Psoas muscle (tissue), 8 donors: Measurements from ENCODE around the gene SLC7A8. TPM values are rescaled to one million over a fixed set of nuclear protein-coding genes. Genes with fewer than 3 reads are reported as not detected.

Experiments used
- ATAC-seq, 4 donors: fragments of 200-7000 bp; cut with Tn5 transposase; one replicate each; pipeline ENCODE4 v1.9.1; 2020; ENCODE audit warnings: moderate library complexity in 3 of 4, mild to moderate bottlenecking in 2 of 4
- DNase-seq, 2 donors: peaks; one replicate each; pipeline ENCODE4 v3.0.0-alpha.2; 2020
- H3K27ac ChIP-seq: fragments of 200-600 bp; one replicate; pipeline ENCODE4 v1.8.0; 2022
- H3K27me3 ChIP-seq, 3 donors: fragments of 200-600 bp in 1 of 3; one replicate each; pipeline versions ENCODE4 v1.6.1 to v1.8.0; 2013 to 2022; ENCODE audit warnings: low read length in 2 of 3, mild to moderate bottlenecking in 2 of 3, moderate library complexity in 1 of 3; ENCODE audit not compliant: insufficient read depth in 3 of 3
- H3K36me3 ChIP-seq, 2 donors: fragments of 200-600 bp in 1 of 2; one replicate each; pipeline versions ENCODE4 v1.6.1 to v1.8.0; 2013 to 2022; ENCODE audit warnings: low read depth in 1 of 2, mild to moderate bottlenecking in 1 of 2, moderate library complexity in 1 of 2; ENCODE audit not compliant: insufficient read depth in 1 of 2
- H3K4me1 ChIP-seq: fragments of 200-600 bp; one replicate; pipeline ENCODE4 v1.8.0; 2022
- H3K4me3 ChIP-seq: fragments of 200-600 bp; one replicate; pipeline ENCODE4 v1.8.0; 2022; ENCODE audit warnings: mild to moderate bottlenecking
- H3K9me3 ChIP-seq: fragments of 200-600 bp; one replicate; pipeline ENCODE4 v1.8.0; 2022
- WGBS, 3 donors: extraction: QIAGEN DNeasy Blood & Tissue Kit; methylation state at CpG; one replicate each; pipeline versions ENCODE4 v1.1.6 to v1.1.7; 2013; 5-methylcytosine and 5-hydroxymethylcytosine counted together
- intact Hi-C, 2 donors: fragments of 100-400 bp; cut with DNase I; formaldehyde crosslinking; loops; one replicate each; pipeline versions ENCODE4 v1.11.0 to v1.14.2; 2022
- polyA plus RNA-seq, 3 donors: library from polyadenylated mRNA; stranded (reverse); fragments of 200-250 nt; gene quantifications; one replicate each; pipeline ENCODE4 v1.2.3, GENCODE V29; 2013
- total RNA-seq, 4 donors: library from RNA; stranded (reverse); fragmentation: NEBNext Ultra II Directional in 2 of 4; extraction: Animal tissue kit (Norgen Biotek cat#: 25700) in 2 of 4; gene quantifications; one replicate each; pipeline versions ENCODE4 v1.2.1 to v1.2.4, GENCODE V29; 2021 to 2023
- TF ChIP-seq, protein P1 (sequence below): fragments of 200-600 bp; IDR thresholded peaks from one replicate; pipeline ENCODE4 v1.8.0; 2022; ENCODE audit warnings: antibody characterized with exemption
- donor health status: healthy with polysubstance abuse.
- donor health status: DM: no; HTN: no; CAD: no; lungs with moderate emphysema.
- donor health status: Bipolar disorder and iron deficiency.
- donor health status: healthy.
- donor health status: DM: yes; HTN: yes; CAD: no.
- donor health status: DM: no; HTN: no; CAD: no.
- donor health status: DM: no; HTN: no; CAD: no.
- donor health status: DM: yes; HTN: yes; CAD: no.

Gene SLC7A8
- total and polyA plus RNA-seq, 7 donors, result 7.5 to 72.6 (median 33.2) TPM

DNA sequence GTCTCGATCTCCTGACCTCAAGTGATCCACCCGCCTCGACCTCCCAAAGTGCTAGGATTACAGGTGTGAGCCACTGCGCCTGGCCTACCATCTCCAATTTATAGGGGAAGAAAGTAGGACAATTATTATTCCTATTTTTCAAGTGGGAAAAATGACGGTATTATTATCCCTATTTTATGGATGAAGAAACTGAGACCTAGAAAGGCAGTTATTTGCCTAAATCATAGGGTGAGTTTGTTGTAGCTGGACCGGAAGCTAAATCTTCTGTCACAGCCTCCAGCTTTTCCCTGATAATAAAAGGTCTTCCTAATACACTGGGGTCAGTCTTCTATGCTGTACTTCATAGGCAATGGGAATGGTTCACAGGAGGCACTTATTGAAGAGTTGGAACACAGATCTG lies 13.8 kb downstream of the SLC7A8 start:
- ATAC-seq (no peak), DNase-seq (no peak)
- H3K4me1 ChIP-seq, result peaks cover 18% of the 10 kb centered on the region
- TF ChIP-seq, protein P1, sequence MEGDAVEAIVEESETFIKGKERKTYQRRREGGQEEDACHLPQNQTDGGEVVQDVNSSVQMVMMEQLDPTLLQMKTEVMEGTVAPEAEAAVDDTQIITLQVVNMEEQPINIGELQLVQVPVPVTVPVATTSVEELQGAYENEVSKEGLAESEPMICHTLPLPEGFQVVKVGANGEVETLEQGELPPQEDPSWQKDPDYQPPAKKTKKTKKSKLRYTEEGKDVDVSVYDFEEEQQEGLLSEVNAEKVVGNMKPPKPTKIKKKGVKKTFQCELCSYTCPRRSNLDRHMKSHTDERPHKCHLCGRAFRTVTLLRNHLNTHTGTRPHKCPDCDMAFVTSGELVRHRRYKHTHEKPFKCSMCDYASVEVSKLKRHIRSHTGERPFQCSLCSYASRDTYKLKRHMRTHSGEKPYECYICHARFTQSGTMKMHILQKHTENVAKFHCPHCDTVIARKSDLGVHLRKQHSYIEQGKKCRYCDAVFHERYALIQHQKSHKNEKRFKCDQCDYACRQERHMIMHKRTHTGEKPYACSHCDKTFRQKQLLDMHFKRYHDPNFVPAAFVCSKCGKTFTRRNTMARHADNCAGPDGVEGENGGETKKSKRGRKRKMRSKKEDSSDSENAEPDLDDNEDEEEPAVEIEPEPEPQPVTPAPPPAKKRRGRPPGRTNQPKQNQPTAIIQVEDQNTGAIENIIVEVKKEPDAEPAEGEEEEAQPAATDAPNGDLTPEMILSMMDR, result no peak
- no peak overlapping the region for H3K4me3 ChIP-seq
- no peaks in the 10 kb centered on the region for H3K27me3 ChIP-seq
- intact Hi-C loops, result no loop called here
- H3K36me3 ChIP-seq, result peaks cover 2 to 21% of the 10 kb centered on the region in 2 donors
- 92 to 95% (median 93%) methylated on average over 6 of the region's 6 CpGs for WGBS, 3 donors
- no peaks in the 10 kb centered on the region for H3K9me3 ChIP-seq
- no peak overlapping the region for H3K27ac ChIP-seq

DNA sequence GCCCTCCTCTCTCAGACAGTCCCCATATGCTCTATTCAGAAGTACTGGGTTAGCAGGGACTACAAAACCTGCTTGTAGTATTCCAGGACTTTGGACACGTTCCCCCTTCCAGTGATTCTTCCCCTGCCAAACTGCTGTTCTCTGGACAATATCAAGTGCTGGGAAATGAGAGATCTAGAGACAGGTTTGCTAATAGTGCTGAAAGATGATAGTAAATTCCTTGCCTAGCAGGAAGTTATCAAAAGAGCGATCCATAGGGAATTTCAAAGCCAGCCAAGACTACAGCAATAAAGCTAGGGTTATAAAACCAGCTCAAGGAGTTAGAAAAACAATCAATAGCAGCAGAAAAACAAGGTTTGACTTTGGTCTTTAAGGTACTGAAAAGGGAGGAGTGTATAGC lies 15.2 kb downstream of the SLC7A8 start:
- no peak overlapping the region for H3K27ac ChIP-seq
- peaks cover 2 to 34% of the 10 kb centered on the region in 2 donors for H3K36me3 ChIP-seq
- whole genome bisulfite sequencing, 3 donors, result 16 to 47% (median 36%) methylated on average over 2 of the region's 2 CpGs
- no peak overlapping the region for H3K4me3 ChIP-seq
- DNase-seq, result no peak
- ATAC-seq, result no peak
- TF ChIP-seq, protein P1, result no peak
- intact Hi-C loops, result no loop called here
- H3K4me1 ChIP-seq, result peaks cover 6% of the 10 kb centered on the region
- H3K9me3 ChIP-seq, result no peaks in the 10 kb centered on the region
- no peaks in the 10 kb centered on the region for H3K27me3 ChIP-seq

DNA sequence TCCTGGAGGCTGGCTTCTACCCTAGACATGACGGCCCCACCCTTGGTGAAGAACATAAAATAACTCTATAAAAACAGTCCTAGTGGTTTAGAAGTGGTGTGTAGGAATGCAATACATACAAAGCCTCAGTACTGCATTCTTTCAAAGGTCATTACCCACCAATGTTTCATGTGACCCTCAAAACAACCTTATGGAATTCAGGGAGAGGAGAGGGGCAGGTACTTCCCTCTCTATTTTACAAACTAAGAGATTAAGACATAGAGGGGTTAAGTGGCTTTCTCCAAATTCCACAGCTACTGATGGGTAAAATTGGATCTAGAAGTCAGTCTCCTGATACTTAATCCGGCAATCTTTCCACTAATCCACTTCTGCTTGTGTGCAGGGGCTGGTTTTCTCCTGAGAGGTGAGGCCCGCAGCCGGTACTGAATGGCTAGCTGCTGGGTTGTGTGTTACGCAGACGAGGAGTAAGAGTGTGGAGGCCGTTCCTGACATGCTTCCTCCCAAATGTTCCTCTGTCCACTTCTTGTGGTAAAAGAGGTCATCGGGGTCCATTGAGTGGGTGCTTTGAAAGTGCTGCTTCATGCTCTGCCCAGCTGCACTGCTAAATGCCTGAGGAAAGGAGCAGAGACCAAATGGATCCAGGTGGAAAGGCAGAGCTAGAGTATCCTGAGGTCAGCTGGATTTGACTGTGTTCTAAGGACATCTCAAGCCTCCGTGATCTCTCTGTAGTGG lies 16.2 kb downstream of the SLC7A8 start:
- Histone ChIP-seq H3K27ac (no peak overlapping the region), H3K9me3 (no peaks in the 10 kb centered on the region), H3K27me3 (no peaks in the 10 kb centered on the region), H3K36me3 (peaks cover 0 to 36% of the 10 kb centered on the region in 2 donors), H3K4me1 (peaks cover 3% of the 10 kb centered on the region), H3K4me3 (no peak overlapping the region)
- no peak for DNase-seq
- intact Hi-C loops, result no loop called here
- WGBS, 3 donors, result 80 to 88% (median 84%) methylated on average over 9 of the region's 9 CpGs
- TF ChIP-seq, protein P1, result no peak
- no peak for ATAC-seq

DNA sequence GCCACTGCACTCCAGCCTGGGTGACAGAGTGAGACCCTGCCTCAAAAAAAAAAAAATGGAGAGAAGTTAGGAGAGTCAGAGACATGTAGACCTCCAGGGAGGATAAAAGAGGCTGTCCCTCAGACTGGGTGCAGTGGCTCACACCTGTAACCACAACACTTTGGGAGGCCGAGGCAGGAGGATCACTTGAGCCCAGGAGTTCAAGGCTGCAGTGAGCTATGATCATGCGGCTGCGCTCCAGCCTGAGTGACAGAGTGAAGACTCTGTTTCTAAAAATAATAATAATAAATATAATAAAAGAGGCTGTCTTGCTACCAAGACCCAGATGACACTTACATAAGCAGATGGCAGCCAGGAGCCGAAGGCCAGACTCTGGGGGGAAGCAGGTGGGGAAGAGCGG lies 18.5 kb downstream of the SLC7A8 start:
- Histone ChIP-seq H3K4me3 (no peak overlapping the region), H3K9me3 (no peaks in the 10 kb centered on the region), H3K27me3 (no peaks in the 10 kb centered on the region), H3K27ac (no peak overlapping the region), H3K4me1 (peaks cover 15% of the 10 kb centered on the region), H3K36me3 (peaks cover 0 to 34% of the 10 kb centered on the region in 2 donors)
- TF ChIP-seq, protein P1, result no peak
- intact Hi-C loops, result no loop called here
- 96 to 97% (median 96%) methylated on average over 5 of the region's 5 CpGs for WGBS, 3 donors
- DNase-seq, result no peak
- ATAC-seq, result no peak

DNA sequence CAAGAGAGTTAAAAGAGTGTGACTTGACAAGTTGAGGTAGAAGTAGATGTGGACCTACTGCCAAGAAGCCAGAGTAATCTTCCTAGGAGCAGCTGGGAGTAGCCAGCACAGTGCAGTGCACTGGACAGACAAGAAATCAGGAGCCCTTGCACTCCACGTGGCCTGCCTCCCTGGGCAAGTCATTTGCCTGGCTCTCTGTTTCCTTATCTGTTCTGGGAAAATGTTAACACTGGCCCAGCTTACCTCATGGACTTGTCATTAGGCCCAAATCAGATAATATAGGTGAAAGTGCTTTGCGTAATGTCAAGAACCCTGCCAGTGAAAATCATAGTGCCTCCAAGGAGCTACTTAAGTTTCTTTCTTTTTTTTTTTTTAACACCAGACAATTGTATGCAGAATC lies 19.2 kb downstream of the SLC7A8 start:
- Histone ChIP-seq H3K4me1 (peaks cover 20% of the 10 kb centered on the region), H3K9me3 (no peaks in the 10 kb centered on the region), H3K4me3 (no peak overlapping the region), H3K27ac (no peak overlapping the region), H3K36me3 (peaks cover 0 to 35% of the 10 kb centered on the region in 2 donors), H3K27me3 (no peaks in the 10 kb centered on the region)
- TF ChIP-seq, protein P1, result no peak
- DNase-seq (no peak), ATAC-seq (no peak)
- intact Hi-C loops, result no loop called here
- 77 to 85% (median 81%) methylated on average over 2 of the region's 2 CpGs for WGBS, 3 donors
